ENCODE results near the gene ACOXL.

GRCh38 chr2:110712737-110713136, 19.6 kb upstream of the ACOXL start:
- no peak for TF ChIP-seq POLR2AphosphoS5 (IDR thresholded peaks at IDR 0.05)
- no peak for TF ChIP-seq CTCF (IDR thresholded peaks at IDR 0.05)
